GM13976 (cell line): Measurements from ENCODE around the gene LAMTOR4.

Source experiments
- DNase-seq: peaks from one replicate; pipeline ENCODE4 v3.0.0; 2012; ENCODE audit warnings: low spot score
- CTCF ChIP-seq: IDR thresholded peaks from 2 replicates; pipeline ENCODE4 v1.5.1; 2012; ENCODE audit warnings: borderline replicate concordance, mild to moderate bottlenecking; ENCODE audit not compliant: insufficient read depth; ENCODE audit errors: extremely low read depth, missing control alignments, control extremely low read depth
- in situ Hi-C: fragments of 300-500 bp; cut with MboI; formaldehyde crosslinking; loops from one replicate; pipeline ENCODE4 v1.12.0; 2022; ENCODE audit warnings: low sequenced_read_pairs, mixed read lengths, inconsistent platforms; ENCODE audit not compliant: unreplicated experiment

Gene LAMTOR4

GRCh38 chr7:100163871-100164270 is 15.2 kb downstream of the LAMTOR4 start:
- no peak for TF ChIP-seq CTCF
- in situ Hi-C loops: no loop called here
- DNase-seq: no peak

GRCh38 chr7:100166317-100166940 is 17.7 kb downstream of the LAMTOR4 start:
- in situ Hi-C loops: no loop called here
- TF ChIP-seq CTCF: no peak
- DNase-seq: peak; percentile 12

- TF ChIP-seq CTCF: no peak
- DNase-seq: peak; percentile 46
- in situ Hi-C loops: no loop called here
Observed at GRCh38 chr7:100166970-100167911, 18.5 kb downstream of the LAMTOR4 start.

GRCh38 chr7:100167912-100168323 is 19.2 kb downstream of the LAMTOR4 start:
- DNase-seq: peak; percentile 43
- in situ Hi-C loops: no loop called here
- TF ChIP-seq CTCF: no peak

- in situ Hi-C loops: no loop called here
- peak; percentile 33 for DNase-seq
Observed at GRCh38 chr7:100169147-100169850, 20.6 kb downstream of the LAMTOR4 start.

More at GRCh38 chr7:100169147-100169850, 20.6 kb downstream of the LAMTOR4 start:
- TF ChIP-seq CTCF: no peak
